HepG2 (cell line): Measurements from ENCODE around the gene MCM3AP. TPM values are rescaled to one million over a fixed set of nuclear protein-coding genes. Genes with fewer than 3 reads are reported as not detected.
A peak's percentile ranks its signal among the peaks of the same experiment; 100 is the strongest.

ENCODE experiments used
- ATAC-seq: fragments of 200-7000 bp; cut with Tn5 transposase; 3 replicates; pipeline ENCODE4 v1.9.1; 2020; ENCODE audit warnings: mild to moderate bottlenecking, moderate library complexity
- BruUV-seq: library from RNA; stranded (reverse); fragments of 400-500 nt; replicated peaks from 2 replicates; lab custom pipeline; 2021; lab: Mats Ljungman, UMichigan
- CTCF ChIA-PET: fragments of 300-600 bp; formaldehyde crosslinking; extraction: SDS; loops from one replicate; lab custom pipeline; 2021; ENCODE audit warnings: low total read pairs, inconsistent platforms, low intra/inter-chr PET ratio; lab: Yijun Ruan, JAX
- POLR2A ChIA-PET: fragments of 350-600 bp; sonication (Branson Sonifier 250); formaldehyde crosslinking; loops from one replicate; lab custom pipeline; 2020; ENCODE audit warnings: antibody characterized with exemption, inconsistent platforms; lab: Yijun Ruan, JAX
- DNase-seq: peaks from one replicate; pipeline ENCODE4 v3.0.0-alpha.2; 2015; ENCODE audit warnings: low spot score
- FAIRE-seq: peaks from 3 replicates; lab custom pipeline; 2011; peaks lifted over from hg19 to GRCh38; lab: Jason Lieb, UNC
- H2AFZ ChIP-seq: one replicate; pipeline ENCODE4 v1.6.1; 2011; ENCODE audit warnings: low read length, inconsistent platforms
- H3K27ac ChIP-seq: fragments of 300-600 bp; 3 replicates; pipeline ENCODE4 v1.8.0; 2011; ENCODE audit warnings: mixed run types, mild to moderate bottlenecking, mixed read lengths, low read length, inconsistent platforms; ENCODE audit not compliant: insufficient read depth; ENCODE audit errors: extremely low read length
- H3K27me3 ChIP-seq, 2 experiments: fragments of 200-600 bp in 1 of 2; 2 replicates in 1 of 2; 3 replicates in 1 of 2; pipeline versions ENCODE4 v1.6.0 to v1.8.0; 2011; ENCODE audit warnings: low read length in 2 of 2, mild to moderate bottlenecking in 2 of 2, moderate library complexity in 2 of 2, inconsistent platforms in 1 of 2; ENCODE audit not compliant: insufficient read depth in 2 of 2, control insufficient read depth in 1 of 2
- H3K36me3 ChIP-seq, 2 experiments: fragments of 200-600 bp in 1 of 2; replicated peaks in 1 of 2; 2 replicates in 1 of 2; 3 replicates in 1 of 2; pipeline versions ENCODE4 v1.5.1 to v1.8.0; 2011; ENCODE audit warnings: low read length in 2 of 2, inconsistent platforms in 1 of 2; ENCODE audit not compliant: insufficient read depth in 2 of 2, control insufficient read depth in 1 of 2
- H3K4me1 ChIP-seq: 2 replicates; pipeline ENCODE4 v1.5.1; 2012; ENCODE audit warnings: low read length, inconsistent platforms; ENCODE audit not compliant: insufficient read depth
- H3K4me2 ChIP-seq: 2 replicates; pipeline ENCODE4 v1.6.0; 2011; ENCODE audit warnings: low read depth, low read length, inconsistent platforms
- H3K4me3 ChIP-seq, 3 experiments: fragments of 200-600 bp in 1 of 3; sonication (generic), shearing (Covaris generic) in 1 of 3; replicated peaks in 1 of 3; 2 replicates each; pipeline ENCODE4 v1.5.1; 2011 to 2016; ENCODE audit warnings: low read length in 3 of 3, inconsistent platforms in 2 of 3, low read depth in 2 of 3, mild to moderate bottlenecking in 2 of 3, control low read depth in 1 of 3, mixed read lengths in 1 of 3; ENCODE audit not compliant: insufficient read depth in 1 of 3
- H3K79me2 ChIP-seq: one replicate; pipeline ENCODE4 v1.6.1; 2011; ENCODE audit warnings: low read length, inconsistent platforms; ENCODE audit not compliant: insufficient read depth
- H3K9ac ChIP-seq: 2 replicates; pipeline ENCODE4 v1.6.0; 2011; ENCODE audit warnings: mild to moderate bottlenecking, low read depth, low read length, inconsistent platforms; ENCODE audit not compliant: insufficient read depth
- H3K9me3 ChIP-seq: 2 replicates; pipeline ENCODE4 v1.5.1; 2012; ENCODE audit warnings: mild to moderate bottlenecking, low read length
- H4K20me1 ChIP-seq: 2 replicates; pipeline ENCODE4 v1.6.0; 2011; ENCODE audit warnings: inconsistent platforms, mild to moderate bottlenecking, low read length, moderate library complexity; ENCODE audit not compliant: insufficient read depth
- HNRNPK ChIP-seq: fragments of 200-400 bp; formaldehyde crosslinking; IDR thresholded peaks from 2 replicates; pipeline ENCODE4 v1.6.1; 2018; ENCODE audit warnings: low read length, low read depth, moderate library complexity, mild to moderate bottlenecking; ENCODE audit not compliant: poor library complexity, severe bottlenecking
- KDM5A ChIP-seq: fragments of 200-600 bp; sonication (generic); IDR thresholded peaks from 2 replicates; pipeline ENCODE4 v1.7.0; 2018; ENCODE audit warnings: antibody characterized with exemption, mild to moderate bottlenecking, low read length, borderline replicate concordance
- NFIC ChIP-seq: IDR thresholded peaks from 2 replicates; pipeline ENCODE4 v1.6.1; 2012; ENCODE audit warnings: mild to moderate bottlenecking, low read length, inconsistent platforms
- PCBP1 ChIP-seq: fragments of 200-400 bp; formaldehyde crosslinking; IDR thresholded peaks from 2 replicates; pipeline ENCODE4 v1.6.1; 2017; ENCODE audit warnings: mild to moderate bottlenecking, low read depth, low read length, borderline replicate concordance
- PHF21A ChIP-seq: sonication (generic); formaldehyde crosslinking; IDR thresholded peaks from 2 replicates; pipeline ENCODE4 v1.5.0; 2020; ENCODE audit warnings: mild to moderate bottlenecking, missing genetic modification reagents
- POLR2G ChIP-seq: fragments of 200-400 bp; formaldehyde crosslinking; IDR thresholded peaks from 2 replicates; pipeline ENCODE4 v1.6.1; 2018; ENCODE audit warnings: mild to moderate bottlenecking, low read depth, low read length, moderate library complexity
- ZBTB43 ChIP-seq: sonication (generic); formaldehyde crosslinking; conservative IDR thresholded peaks from 2 replicates; pipeline ENCODE4 v1.4.0; 2020; ENCODE audit warnings: missing genetic modification reagents
- ZNF10 ChIP-seq: sonication (generic); formaldehyde crosslinking; IDR thresholded peaks from 2 replicates; pipeline ENCODE4 v1.4.0; 2020; ENCODE audit warnings: mild to moderate bottlenecking, low read depth, missing genetic modification reagents, borderline replicate concordance
- WGBS: methylation state at CpG from one replicate; pipeline ENCODE4 v1.1.6; 2017; ENCODE audit warnings: low lambda C conversion rate; 5-methylcytosine and 5-hydroxymethylcytosine counted together
- in situ Hi-C: cut with HindIII; loops from 2 replicates; pipeline ENCODE4 v1.10.0; 2017; ENCODE audit warnings: low pct_unique_long_range_greater_than_20kb; ENCODE audit not compliant: extremely low pct_ligation_motif_present
- intact Hi-C: fragments of 100-400 bp; cut with micrococcal nuclease; formaldehyde crosslinking; loops from one replicate; pipeline ENCODE4 v1.10.0; 2022; ENCODE audit not compliant: unreplicated experiment
- polyA plus RNA-seq, 8 experiments: library from polyadenylated mRNA; depleted of rRNA in 3 of 8; stranded (reverse) in 7 of 8; unstranded in 1 of 8; fragments of >200 nt; fragmentation: Illumina TruSeq in 4 of 8; extraction: Trizol in 4 of 8; gene quantifications; 2 replicates each; pipeline versions ENCODE4 v1.2.1 to v1.2.3, GENCODE V29; 2011 to 2016; ENCODE audit warnings: low read depth in 4 of 8, missing spikeins in 1 of 8, mixed read lengths in 1 of 8; ENCODE audit not compliant: insufficient read depth in 1 of 8
- total RNA-seq, 5 experiments: library from RNA; depleted of rRNA; stranded (reverse); fragments of >200 nt; fragmentation: Illumina TruSeq; extraction: Trizol; gene quantifications; 2 replicates each; pipeline ENCODE4 v1.2.3, GENCODE V29; 2016; ENCODE audit warnings: low read depth in 1 of 5

Gene MCM3AP
- total and polyA plus RNA-seq, 2 of the 13 experiments (the other 11 are each of a cell fraction or from before 2014, with no cell fraction given): 27.0 to 54.7 TPM

GRCh38 chr21:46287541-46287940 is 2.1 kb upstream of the MCM3AP start:
- WGBS: 86% methylated on average over 10 of the region's 10 CpGs
- H3K27me3 ChIP-seq: no peaks in the 10 kb centered on the region; a peak in 1 of 5 replicates
- no peak overlapping the region for H2AFZ ChIP-seq
- POLR2A ChIA-PET: no interaction called here
- H3K9ac ChIP-seq: 0 out of 2 replicates have a peak overlapping the region, but pooled peaks have one; percentile 18
- intact Hi-C loops (loop anchor here (10.0 kb wide), 1 partner anchor 63 kb away; the partner anchor contains the start of gene LSS), in situ Hi-C loops (loop anchor here (5.0 to 10.0 kb wide), 2 partner anchors 35 to 313 kb away; partner anchors contain the start of genes C21orf58 and PCNT)
- no peak for TF ChIP-seq ZBTB43
- TF ChIP-seq NFIC: no peak
- ATAC-seq (no peak), FAIRE-seq (no peak), DNase-seq (no peak)
- 0 out of 2 replicates have a peak, but pooled peaks cover 3% of the 10 kb centered on the region for H4K20me1 ChIP-seq
- peak overlapping the region; percentile 78; the same call in 1 of the 2 replicates for H3K4me2 ChIP-seq
- H3K27ac ChIP-seq: no peak overlapping the region
- H3K36me3 ChIP-seq: peaks cover 1 to 23% of the 10 kb centered on the region in 2 experiments; a peak in 2 of 5 replicates
- BruUV-seq: no TSS peak
- CTCF ChIA-PET: no interaction called here
- H3K4me1 ChIP-seq: peaks cover 54% of the 10 kb centered on the region
- peaks cover 31% of the 10 kb centered on the region for H3K79me2 ChIP-seq
- peak overlapping the region in 2 of 3 experiments; percentile 89 to 98; a peak in 2 of 6 replicates for H3K4me3 ChIP-seq
- H3K9me3 ChIP-seq: no peaks in the 10 kb centered on the region

GRCh38 chr21:46286648-46287002 is 1.2 kb upstream of the MCM3AP start:
- WGBS: 1% methylated on average over 16 of the region's 16 CpGs
- POLR2A ChIA-PET: no interaction called here
- peak overlapping the region; percentile 78 for H3K4me2 ChIP-seq
- DNase-seq (no peak), ATAC-seq (no peak), FAIRE-seq (no peak)
- peaks cover 63% of the 10 kb centered on the region for H3K4me1 ChIP-seq
- in situ Hi-C loops (loop anchor here (5.0 to 10.0 kb wide), 2 partner anchors 36 to 312 kb away; partner anchors contain the start of genes C21orf58 and PCNT), intact Hi-C loops (loop anchor here (1.0 to 10.0 kb wide), 2 partner anchors 39 to 62 kb away; partner anchors contain the start of gene LSS)
- peak overlapping the region; percentile 49 for H2AFZ ChIP-seq
- peaks cover 37% of the 10 kb centered on the region for H3K79me2 ChIP-seq
- CTCF ChIA-PET: interaction anchor here (1.5 kb wide), 1 partner anchor 139 kb away, joined by 3 read pairs; no protein-coding TSS in a partner anchor
- H3K27me3 ChIP-seq: no peaks in the 10 kb centered on the region; a peak in 1 of 5 replicates
- peak overlapping the region; percentile 92 for H3K9ac ChIP-seq
- BruUV-seq: no TSS peak
- H4K20me1 ChIP-seq: 0 out of 2 replicates have a peak, but pooled peaks cover 3% of the 10 kb centered on the region
- no peaks in the 10 kb centered on the region for H3K9me3 ChIP-seq
- TF ChIP-seq PHF21A (0 out of 2 replicates have a peak, but pooled peaks have one; percentile 19), POLR2G (peak; percentile 7), PCBP1 (no peak), KDM5A (peak; percentile 13; the same call in 1 of the 2 replicates), HNRNPK (peak; percentile 72), ZNF10 (CRISPR knock-in tag) (no peak)
- H3K4me3 ChIP-seq: peak overlapping the region; percentile 84 to 98 (median 89)
- peak overlapping the region; percentile 95 for H3K27ac ChIP-seq
- peaks cover 0 to 17% of the 10 kb centered on the region in 2 experiments; a peak in 2 of 5 replicates for H3K36me3 ChIP-seq
